ENCODE data around the gene RAP1GAP2. TPM values are rescaled to one million over a fixed set of nuclear protein-coding genes. Genes with fewer than 3 reads are reported as not detected.

The RAP1GAP2 gene
- total and polyA plus RNA-seq, 2 experiments from 2014 or later, result 0.74 to 3.8 TPM

DNA sequence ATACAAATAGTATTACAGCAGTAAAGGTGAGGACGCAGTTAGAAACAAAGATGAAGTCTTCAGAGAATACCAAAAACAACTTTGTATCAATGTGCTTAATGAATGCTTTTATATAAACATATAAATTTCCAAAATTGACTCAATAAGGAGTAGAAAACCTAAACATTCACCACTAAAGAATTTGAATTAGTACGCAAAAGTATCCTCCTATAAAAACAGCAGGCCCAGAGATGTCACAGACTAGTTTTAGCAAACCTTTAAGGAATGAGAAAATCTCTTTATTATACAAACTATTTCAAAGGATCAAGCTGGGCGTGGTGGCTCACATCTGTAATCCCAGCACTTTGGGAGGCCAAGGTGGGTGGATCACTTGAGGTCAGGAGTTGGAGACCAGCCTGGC lies 180.9 kb downstream of the RAP1GAP2 start:
- TF ChIP-seq EZH2 (IDR thresholded peaks at IDR 0.05; ENCODE audit: insufficient read depth, poor library complexity, severe bottlenecking) (no peak), EZH2phosphoT487 (IDR thresholded peaks at IDR 0.05; ENCODE audit: insufficient read depth, low read depth) (no peak)
- Histone ChIP-seq H3K9me2 (ENCODE audit: insufficient read depth) (no peaks in the 10 kb centered on the region), H3K27ac (no peak overlapping the region), H3K9me3 (ENCODE audit: low read depth) (no peaks in the 10 kb centered on the region), H3K4me1 (ENCODE audit: insufficient read depth) (no peaks in the 10 kb centered on the region; the same call in 1 of the 2 replicates), H3K79me2 (ENCODE audit: insufficient read depth) (no peaks in the 10 kb centered on the region), H3F3A (ENCODE audit: insufficient read depth) (no peaks in the 10 kb centered on the region), H3K27me3 (replicated peaks; ENCODE audit: insufficient read depth) (no peaks in the 10 kb centered on the region), H3K4me2 (ENCODE audit: unreplicated experiment) (no peak overlapping the region), H2AFZ (no peak overlapping the region), H3K9ac (no peak overlapping the region), H3K36me3 (ENCODE audit: low read depth) (no peaks in the 10 kb centered on the region), H3K4me3 (no peak overlapping the region), H4K20me1 (ENCODE audit: insufficient read depth) (no peaks in the 10 kb centered on the region)
- WGBS, 2 experiments (ENCODE audit: low coverage in 1 of 2, low lambda C conversion rate in 2 of 2, missing lambda C conversion rate in 2 of 2), result 90 to 96% methylated on average over 3 of the region's 3 CpGs
- DNase-seq, result no peak
- in situ Hi-C loops (cut with MboI), result no loop called here

DNA sequence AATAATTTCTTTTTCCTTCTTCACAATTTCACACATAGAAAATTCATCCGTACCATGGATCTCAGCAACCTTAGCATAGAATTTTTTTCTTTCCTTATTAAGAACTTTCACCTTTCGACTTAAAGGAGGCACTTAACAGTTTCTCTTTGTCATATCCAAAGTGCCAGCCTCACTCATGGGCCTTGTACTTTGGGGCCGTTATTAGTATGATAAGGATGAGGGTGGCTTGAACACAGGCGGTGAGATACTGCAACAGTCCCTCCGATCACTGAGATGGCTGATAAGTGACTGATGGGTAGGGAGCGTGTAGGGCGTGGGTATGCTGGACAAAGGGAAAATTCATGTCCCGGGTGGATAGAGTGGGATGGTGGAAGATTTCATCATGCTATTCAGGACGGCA lies 181.9 kb downstream of the RAP1GAP2 start:
- Histone ChIP-seq H3K4me2 (ENCODE audit: unreplicated experiment) (no peak overlapping the region), H3K9ac (no peak overlapping the region), H2AFZ (no peak overlapping the region), H3K27me3 (replicated peaks; ENCODE audit: insufficient read depth) (no peaks in the 10 kb centered on the region), H3K4me1 (ENCODE audit: insufficient read depth) (peaks cover 6% of the 10 kb centered on the region), H4K20me1 (ENCODE audit: insufficient read depth) (no peaks in the 10 kb centered on the region), H3K79me2 (ENCODE audit: insufficient read depth) (no peaks in the 10 kb centered on the region), H3K9me3 (ENCODE audit: low read depth) (no peaks in the 10 kb centered on the region), H3K36me3 (ENCODE audit: low read depth) (no peaks in the 10 kb centered on the region), H3F3A (ENCODE audit: insufficient read depth) (no peaks in the 10 kb centered on the region), H3K4me3 (no peak overlapping the region), H3K27ac (no peak overlapping the region), H3K9me2 (ENCODE audit: insufficient read depth) (no peaks in the 10 kb centered on the region)
- 79 to 80% methylated on average over 9 of the region's 9 CpGs for WGBS, 2 experiments (ENCODE audit: low coverage in 1 of 2, low lambda C conversion rate in 2 of 2, missing lambda C conversion rate in 2 of 2)
- TF ChIP-seq EZH2phosphoT487 (IDR thresholded peaks at IDR 0.05; ENCODE audit: insufficient read depth, low read depth), result no peak
- TF ChIP-seq EZH2 (IDR thresholded peaks at IDR 0.05; ENCODE audit: insufficient read depth, poor library complexity, severe bottlenecking), result no peak
- in situ Hi-C loops (cut with MboI), result no loop called here
- no peak for DNase-seq

DNA sequence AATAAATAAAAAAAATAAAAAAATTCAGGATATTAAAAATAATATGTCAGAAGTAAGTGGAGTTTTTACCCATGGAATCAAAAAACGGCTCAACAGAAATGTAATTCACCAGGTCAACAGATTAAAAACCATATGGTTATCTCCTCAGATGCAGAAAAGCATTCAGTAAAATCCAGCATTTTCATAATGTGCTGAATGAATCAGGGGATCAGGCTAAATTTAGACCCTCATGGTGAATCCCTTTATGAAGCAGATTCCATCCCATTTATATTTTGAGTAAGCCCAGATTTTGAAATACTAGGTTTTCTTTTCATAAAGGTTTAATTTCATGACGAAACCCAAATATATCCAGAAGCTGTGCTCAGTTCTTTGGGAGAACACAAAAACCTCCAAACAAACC lies 182.8 kb downstream of the RAP1GAP2 start:
- no peaks in the 10 kb centered on the region for H3K9me3 ChIP-seq (ENCODE audit: low read depth)
- DNase-seq, result no peak
- 94 to 99% methylated on average over 2 of the region's 2 CpGs for WGBS, 2 experiments (ENCODE audit: low coverage in 1 of 2, low lambda C conversion rate in 2 of 2, missing lambda C conversion rate in 2 of 2)
- no peak overlapping the region for H3K27ac ChIP-seq
- no peaks in the 10 kb centered on the region for H3K36me3 ChIP-seq (ENCODE audit: low read depth)
- H3K4me2 ChIP-seq (ENCODE audit: unreplicated experiment), result no peak overlapping the region
- in situ Hi-C loops (cut with MboI), result no loop called here
- H3K9ac ChIP-seq, result no peak overlapping the region
- H2AFZ ChIP-seq, result no peak overlapping the region
- no peak overlapping the region for H3K4me3 ChIP-seq
- no peaks in the 10 kb centered on the region for H4K20me1 ChIP-seq (ENCODE audit: insufficient read depth)
- no peaks in the 10 kb centered on the region for H3K9me2 ChIP-seq (ENCODE audit: insufficient read depth)
- H3K27me3 ChIP-seq (replicated peaks; ENCODE audit: insufficient read depth), result no peaks in the 10 kb centered on the region
- peaks cover 10% of the 10 kb centered on the region for H3K4me1 ChIP-seq (ENCODE audit: insufficient read depth)
- H3F3A ChIP-seq (ENCODE audit: insufficient read depth), result no peaks in the 10 kb centered on the region
- no peaks in the 10 kb centered on the region for H3K79me2 ChIP-seq (ENCODE audit: insufficient read depth)
- no peak for TF ChIP-seq EZH2 (IDR thresholded peaks at IDR 0.05; ENCODE audit: insufficient read depth, poor library complexity, severe bottlenecking)
- TF ChIP-seq EZH2phosphoT487 (IDR thresholded peaks at IDR 0.05; ENCODE audit: insufficient read depth, low read depth), result no peak

DNA sequence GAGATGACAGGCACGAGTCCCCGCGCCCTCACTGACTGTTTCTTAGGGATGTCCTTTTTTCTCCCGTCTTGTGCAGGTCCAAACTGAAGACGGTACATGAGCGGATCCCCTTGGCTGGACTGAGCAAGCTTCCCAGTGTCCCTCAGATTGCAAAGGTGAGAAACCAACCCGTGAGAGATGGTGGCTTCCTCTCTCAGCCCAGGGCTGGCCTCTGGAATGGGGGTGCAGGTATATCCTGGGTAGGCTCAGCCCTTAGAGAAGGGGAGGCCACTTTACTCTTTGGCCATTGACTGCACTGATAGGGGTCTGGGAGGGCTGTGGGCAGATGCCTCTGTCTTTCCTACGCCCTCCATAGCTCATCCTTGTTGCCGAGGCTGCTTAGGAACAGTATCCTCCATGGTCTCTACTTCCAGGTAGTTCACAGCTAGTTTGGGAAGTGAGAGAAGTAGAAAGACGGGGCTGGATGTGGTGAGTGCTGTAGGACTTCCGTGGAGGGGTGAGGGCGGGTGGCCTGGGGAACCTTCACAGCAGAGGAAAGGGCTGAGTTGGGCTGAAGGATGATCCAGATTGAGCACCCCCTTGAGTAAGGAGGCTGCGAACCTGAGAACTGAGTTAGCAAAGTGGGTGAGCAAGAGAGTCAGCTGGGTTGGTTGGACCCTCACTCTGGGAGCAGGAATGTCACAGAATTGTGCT lies 184.1 kb downstream of the RAP1GAP2 start:
- Histone ChIP-seq H3K79me2 (ENCODE audit: insufficient read depth) (no peaks in the 10 kb centered on the region), H3K9me3 (ENCODE audit: low read depth) (no peaks in the 10 kb centered on the region), H3K4me1 (ENCODE audit: insufficient read depth) (peaks cover 10% of the 10 kb centered on the region), H3K27ac (no peak overlapping the region), H3K4me2 (ENCODE audit: unreplicated experiment) (no peak overlapping the region), H2AFZ (no peak overlapping the region), H3K36me3 (ENCODE audit: low read depth) (no peaks in the 10 kb centered on the region), H3K4me3 (no peak overlapping the region), H3K9me2 (ENCODE audit: insufficient read depth) (no peaks in the 10 kb centered on the region), H4K20me1 (ENCODE audit: insufficient read depth) (no peaks in the 10 kb centered on the region), H3K27me3 (replicated peaks; ENCODE audit: insufficient read depth) (no peaks in the 10 kb centered on the region), H3F3A (ENCODE audit: insufficient read depth) (no peaks in the 10 kb centered on the region), H3K9ac (no peak overlapping the region)
- TF ChIP-seq EZH2 (IDR thresholded peaks at IDR 0.05; ENCODE audit: insufficient read depth, poor library complexity, severe bottlenecking) (no peak), EZH2phosphoT487 (IDR thresholded peaks at IDR 0.05; ENCODE audit: insufficient read depth, low read depth) (no peak)
- 92 to 95% methylated on average over 13 of the region's 13 CpGs for whole genome bisulfite sequencing, 2 experiments (ENCODE audit: low coverage in 1 of 2, low lambda C conversion rate in 2 of 2, missing lambda C conversion rate in 2 of 2)
- no peak for DNase-seq
- in situ Hi-C loops (cut with MboI), result no loop called here
